Ishikawa (cell line): ENCODE data around the gene CCSAP.

Experiments
- CEBPB ChIP-seq: IDR thresholded peaks from 2 replicates; pipeline ENCODE4 v1.6.1; 2012
- CREB1 ChIP-seq: IDR thresholded peaks from 2 replicates; pipeline ENCODE4 v1.6.1; 2012; ENCODE audit warnings: low read depth
- EP300 ChIP-seq: IDR thresholded peaks from 2 replicates; pipeline ENCODE4 v1.6.1; 2012; ENCODE audit warnings: borderline replicate concordance
- FOXM1 ChIP-seq: IDR thresholded peaks from 2 replicates; pipeline ENCODE4 v1.6.1; 2012; ENCODE audit warnings: low read depth, borderline replicate concordance
- NFIC ChIP-seq: IDR thresholded peaks from 2 replicates; pipeline ENCODE4 v1.6.1; 2012
- RAD21 ChIP-seq: IDR thresholded peaks from 2 replicates; pipeline ENCODE4 v1.6.1; 2012; ENCODE audit warnings: low read depth
- REST ChIP-seq: IDR thresholded peaks from 2 replicates; pipeline ENCODE4 v1.6.1; 2012; ENCODE audit warnings: low read depth, mild to moderate bottlenecking
- TAF1 ChIP-seq: IDR thresholded peaks from 2 replicates; pipeline ENCODE4 v1.6.1; 2012; ENCODE audit warnings: low read depth, mild to moderate bottlenecking
- TEAD4 ChIP-seq: IDR thresholded peaks from 2 replicates; pipeline ENCODE4 v1.6.1; 2012
- USF1 ChIP-seq: IDR thresholded peaks from 2 replicates; pipeline ENCODE4 v1.6.1; 2012

GRCh38 chr1:229318056-229318455 lies 24.8 kb downstream of the CCSAP start:
- no peak for TF ChIP-seq RAD21
- TF ChIP-seq EP300: no peak
- no peak for TF ChIP-seq USF1
- TF ChIP-seq CEBPB: no peak
- TF ChIP-seq TAF1: no peak
- no peak for TF ChIP-seq CREB1
- no peak for TF ChIP-seq NFIC
- TF ChIP-seq FOXM1: no peak
- no peak for TF ChIP-seq REST
- TF ChIP-seq TEAD4: no peak
